Lung (tissue), 12 donors: Measurements from ENCODE around the gene ADM. TPM values are rescaled to one million over a fixed set of nuclear protein-coding genes. Genes with fewer than 3 reads are reported as not detected.

Experiments
- ATAC-seq: fragments of 200-7000 bp; cut with Tn5 transposase; one replicate; pipeline ENCODE4 v1.9.1; 2020; ENCODE audit warnings: moderate number of reproducible peaks; ENCODE audit not compliant: insufficient read depth, low FRiP score
- DNase-seq, 3 donors: peaks; one replicate each; pipeline ENCODE4 v3.0.0-alpha.2; 2013 to 2017
- H3K27ac ChIP-seq, 2 donors: one replicate each; pipeline ENCODE4 v1.5.1; 2013; ENCODE audit warnings: mild to moderate bottlenecking in 2 of 2, moderate library complexity in 2 of 2, control low read depth in 1 of 2, inconsistent platforms in 1 of 2, low read depth in 1 of 2, low read length in 1 of 2
- H3K27me3 ChIP-seq, 3 donors: one replicate each; pipeline ENCODE4 v1.5.1; 2013; ENCODE audit warnings: low read length in 2 of 3; ENCODE audit not compliant: control insufficient read depth in 3 of 3, insufficient read depth in 3 of 3
- H3K36me3 ChIP-seq, 4 donors: one replicate each; pipeline ENCODE4 v1.5.1; 2013; ENCODE audit warnings: low read length in 4 of 4, mild to moderate bottlenecking in 1 of 4, moderate library complexity in 1 of 4; ENCODE audit not compliant: control insufficient read depth in 4 of 4, insufficient read depth in 4 of 4
- H3K4me1 ChIP-seq, 5 donors: one replicate each; pipeline ENCODE4 v1.5.1; 2013; ENCODE audit warnings: low read length in 5 of 5, mild to moderate bottlenecking in 2 of 5, moderate library complexity in 1 of 5; ENCODE audit not compliant: control insufficient read depth in 5 of 5, insufficient read depth in 5 of 5
- H3K4me3 ChIP-seq: one replicate; pipeline ENCODE4 v1.5.1; 2013; ENCODE audit warnings: mild to moderate bottlenecking, control low read depth, moderate library complexity
- H3K9ac ChIP-seq, 2 donors: one replicate each; pipeline ENCODE4 v1.5.1; 2013; ENCODE audit warnings: low read length in 2 of 2, control low read depth in 1 of 2; ENCODE audit not compliant: insufficient read depth in 1 of 2
- H3K9me3 ChIP-seq, 4 donors: one replicate each; pipeline ENCODE4 v1.5.1; 2013; ENCODE audit warnings: low read length in 3 of 4, mild to moderate bottlenecking in 1 of 4, moderate library complexity in 1 of 4; ENCODE audit not compliant: control insufficient read depth in 4 of 4, insufficient read depth in 3 of 4
- CTCF ChIP-seq: IDR thresholded peaks from 2 replicates; pipeline ENCODE4 v1.5.1; 2012; ENCODE audit warnings: mild to moderate bottlenecking; ENCODE audit errors: control extremely low read depth, extremely low read depth
- WGBS, 2 donors: extraction: QIAGEN DNeasy Blood & Tissue Kit; methylation state at CpG; one replicate each; pipeline ENCODE4 v1.1.7; 2013; 5-methylcytosine and 5-hydroxymethylcytosine counted together
- polyA plus RNA-seq, 2 donors: library from polyadenylated mRNA; stranded (reverse); fragments of 200-250 nt; gene quantifications; one replicate each; pipeline ENCODE4 v1.2.1, GENCODE V29; 2013
- total RNA-seq, 2 donors: library from RNA; depleted of rRNA in 1 of 2; stranded (reverse); fragments of >200 nt in 1 of 2; gene quantifications; one replicate each; pipeline ENCODE4 v1.2.1, GENCODE V29; 2014 to 2021
- donor health status: control.
- donor health status: control.
- donor health status: Bipolar disorder and iron deficiency.
- donor health status: healthy.
- donor health status: DM: yes; HTN: yes; CAD: no.

ADM gene
- total and polyA plus RNA-seq, 4 donors, result 16.2 to 349 (median 44.7) TPM

- DNase-seq (no peak), ATAC-seq (no peak)
- 36 to 60% methylated on average over 5 of the region's 5 CpGs for WGBS, 2 donors
- H3K27me3 ChIP-seq, result no peaks in the 10 kb centered on the region
- no peaks in the 10 kb centered on the region for H3K9me3 ChIP-seq
- TF ChIP-seq CTCF, result no peak
- no peaks in the 10 kb centered on the region for H3K36me3 ChIP-seq
- peak overlapping the region; percentile 69 to 89 for H3K27ac ChIP-seq
- H3K4me3 ChIP-seq, result no peak overlapping the region
- H3K9ac ChIP-seq, result peak overlapping the region in 1 of 2 donors; percentile 4
- peaks cover 0 to 12% (median 5%) of the 10 kb centered on the region in 5 donors for H3K4me1 ChIP-seq
Measured at GRCh38 chr11:10351435-10351764, 46.5 kb downstream of the ADM start.

GRCh38 chr11:10351765-10352641 lies 47.1 kb downstream of the ADM start:
- H3K9ac ChIP-seq, result peak overlapping the region in 1 of 2 donors; percentile 4
- 56 to 69% methylated on average over 20 of the region's 20 CpGs for WGBS, 2 donors

GRCh38 chr11:10352921-10353550 lies 48.2 kb downstream of the ADM start:
- ATAC-seq, result no peak
- Histone ChIP-seq H3K27me3 (no peaks in the 10 kb centered on the region), H3K4me3 (no peak overlapping the region), H3K36me3 (no peaks in the 10 kb centered on the region), H3K9me3 (no peaks in the 10 kb centered on the region), H3K9ac (no peak overlapping the region), H3K4me1 (peaks cover 0 to 12% (median 5%) of the 10 kb centered on the region in 5 donors), H3K27ac (peak overlapping the region in 1 of 2 donors; percentile 39)
- WGBS, 2 donors, result 85 to 88% methylated on average over 5 of the region's 5 CpGs
- TF ChIP-seq CTCF, result no peak
- no peak for DNase-seq

More at GRCh38 chr11:10351765-10352641, 47.1 kb downstream of the ADM start:
- Histone ChIP-seq H3K36me3 (no peaks in the 10 kb centered on the region), H3K9me3 (no peaks in the 10 kb centered on the region), H3K27ac (peak overlapping the region; percentile 69 to 89), H3K4me3 (no peak overlapping the region), H3K4me1 (peaks cover 0 to 12% (median 5%) of the 10 kb centered on the region in 5 donors), H3K27me3 (no peaks in the 10 kb centered on the region)
- peak; percentile 88 to 95 (median 94) for DNase-seq
- TF ChIP-seq CTCF, result no peak
- ATAC-seq, result peak; percentile 66
